Smooth muscle cell (in vitro differentiated cells): Measurements from ENCODE around the gene MVD. TPM values are rescaled to one million over a fixed set of nuclear protein-coding genes. Genes with fewer than 3 reads are reported as not detected.

ENCODE experiments used
- DNase-seq: peaks from one replicate; lab custom pipeline; 2025; ENCODE audit not compliant: unreplicated experiment; lab: John Stamatoyannopoulos, UW
- H2AFZ ChIP-seq: fragments of 200-600 bp; sonication (generic); 2 replicates; pipeline ENCODE4 v1.6.0; 2016; ENCODE audit warnings: antibody characterized with exemption, low read depth, mild to moderate bottlenecking
- H3F3A ChIP-seq: fragments of 200-600 bp; sonication (generic); 2 replicates; pipeline ENCODE4 v1.6.0; 2017; ENCODE audit warnings: antibody characterized with exemption, low read depth
- H3K27ac ChIP-seq: fragments of 200-600 bp; sonication (generic); 2 replicates; pipeline ENCODE4 v1.5.1; 2016; ENCODE audit warnings: low read depth, mild to moderate bottlenecking
- H3K27me3 ChIP-seq: fragments of 200-600 bp; sonication (generic); 2 replicates; pipeline ENCODE4 v1.6.1; 2016; ENCODE audit warnings: low read depth, mild to moderate bottlenecking
- H3K36me3 ChIP-seq: fragments of 200-600 bp; sonication (generic); 2 replicates; pipeline ENCODE4 v1.5.1; 2016; ENCODE audit warnings: low read depth
- H3K4me1 ChIP-seq: fragments of 200-600 bp; sonication (generic); 2 replicates; pipeline ENCODE4 v1.5.1; 2016; ENCODE audit warnings: low read depth
- H3K4me2 ChIP-seq: fragments of 200-600 bp; sonication (generic); 2 replicates; pipeline ENCODE4 v1.6.0; 2016; ENCODE audit warnings: mild to moderate bottlenecking
- H3K4me3 ChIP-seq: fragments of 200-600 bp; sonication (generic); 2 replicates; pipeline ENCODE4 v1.5.1; 2016; ENCODE audit warnings: mild to moderate bottlenecking
- H3K79me2 ChIP-seq: fragments of 200-600 bp; sonication (generic); 2 replicates; pipeline ENCODE4 v1.6.0; 2016; ENCODE audit warnings: low read depth, mild to moderate bottlenecking
- H3K9ac ChIP-seq: fragments of 200-600 bp; sonication (generic); 2 replicates; pipeline ENCODE4 v1.6.0; 2016; ENCODE audit warnings: low read depth
- H3K9me3 ChIP-seq: fragments of 200-600 bp; sonication (generic); replicated peaks from 2 replicates; pipeline ENCODE4 v1.5.1; 2016; ENCODE audit warnings: low read depth
- H4K20me1 ChIP-seq: fragments of 200-600 bp; sonication (generic); 2 replicates; pipeline ENCODE4 v1.6.0; 2016; ENCODE audit warnings: low read depth
- WGBS: methylation state at CpG from one replicate; pipeline ENCODE4 v1.1.7; 2016; ENCODE audit warnings: low lambda C conversion rate; 5-methylcytosine and 5-hydroxymethylcytosine counted together
- polyA plus RNA-seq: library from polyadenylated mRNA; unstranded; fragments of >200 nt; fragmentation: Nextera tagmentation; extraction: Ambion mirVana; gene quantifications from 2 replicates; pipeline ENCODE4 v1.2.1, GENCODE V29; 2016
- total RNA-seq: library from RNA; depleted of rRNA; stranded (reverse); fragments of >200 nt; gene quantifications from 2 replicates; pipeline ENCODE4 v1.2.3, GENCODE V29; 2014
- TF ChIP-seq, protein P1 (sequence below): fragments of 200-600 bp; sonication (generic); IDR thresholded peaks from 2 replicates; pipeline ENCODE4 v1.5.1; 2017; ENCODE audit warnings: borderline replicate concordance, mild to moderate bottlenecking, antibody characterized with exemption; ENCODE audit not compliant: insufficient read depth, poor library complexity, severe bottlenecking

The MVD gene
- total and polyA plus RNA-seq, 2 experiments from 2014 or later = 46.1 to 113 TPM

DNA sequence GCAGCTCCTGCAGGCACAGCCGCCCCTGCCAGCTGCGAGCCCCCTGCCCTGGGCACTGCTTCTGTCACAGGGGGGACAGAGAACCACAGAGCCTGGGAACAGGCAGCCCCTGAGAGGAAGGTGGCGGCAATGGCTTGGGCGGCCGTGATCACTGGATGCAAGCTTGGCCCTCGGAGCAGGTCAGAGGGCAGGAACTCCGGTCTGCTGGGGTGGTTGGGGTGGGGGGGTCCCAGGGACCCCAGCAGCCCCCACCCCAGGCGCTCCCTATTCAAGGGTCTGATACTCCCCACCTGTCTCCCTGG, 10.2 kb downstream of the MVD start:
- Histone ChIP-seq H3K36me3 (no peaks in the 10 kb centered on the region), H3K27me3 (no peaks in the 10 kb centered on the region), H4K20me1 (peaks cover 38% of the 10 kb centered on the region), H3K27ac (no peak overlapping the region), H3K9ac (no peak overlapping the region), H3K4me1 (peaks cover 5% of the 10 kb centered on the region), H2AFZ (no peak overlapping the region), H3K4me3 (no peak overlapping the region), H3K4me2 (no peak overlapping the region), H3F3A (no peaks in the 10 kb centered on the region), H3K79me2 (no peaks in the 10 kb centered on the region), H3K9me3 (no peaks in the 10 kb centered on the region)
- 93% methylated on average over 4 of the region's 8 CpGs for WGBS
- TF ChIP-seq, protein P1, sequence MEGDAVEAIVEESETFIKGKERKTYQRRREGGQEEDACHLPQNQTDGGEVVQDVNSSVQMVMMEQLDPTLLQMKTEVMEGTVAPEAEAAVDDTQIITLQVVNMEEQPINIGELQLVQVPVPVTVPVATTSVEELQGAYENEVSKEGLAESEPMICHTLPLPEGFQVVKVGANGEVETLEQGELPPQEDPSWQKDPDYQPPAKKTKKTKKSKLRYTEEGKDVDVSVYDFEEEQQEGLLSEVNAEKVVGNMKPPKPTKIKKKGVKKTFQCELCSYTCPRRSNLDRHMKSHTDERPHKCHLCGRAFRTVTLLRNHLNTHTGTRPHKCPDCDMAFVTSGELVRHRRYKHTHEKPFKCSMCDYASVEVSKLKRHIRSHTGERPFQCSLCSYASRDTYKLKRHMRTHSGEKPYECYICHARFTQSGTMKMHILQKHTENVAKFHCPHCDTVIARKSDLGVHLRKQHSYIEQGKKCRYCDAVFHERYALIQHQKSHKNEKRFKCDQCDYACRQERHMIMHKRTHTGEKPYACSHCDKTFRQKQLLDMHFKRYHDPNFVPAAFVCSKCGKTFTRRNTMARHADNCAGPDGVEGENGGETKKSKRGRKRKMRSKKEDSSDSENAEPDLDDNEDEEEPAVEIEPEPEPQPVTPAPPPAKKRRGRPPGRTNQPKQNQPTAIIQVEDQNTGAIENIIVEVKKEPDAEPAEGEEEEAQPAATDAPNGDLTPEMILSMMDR = no peak
- no peak for DNase-seq

DNA sequence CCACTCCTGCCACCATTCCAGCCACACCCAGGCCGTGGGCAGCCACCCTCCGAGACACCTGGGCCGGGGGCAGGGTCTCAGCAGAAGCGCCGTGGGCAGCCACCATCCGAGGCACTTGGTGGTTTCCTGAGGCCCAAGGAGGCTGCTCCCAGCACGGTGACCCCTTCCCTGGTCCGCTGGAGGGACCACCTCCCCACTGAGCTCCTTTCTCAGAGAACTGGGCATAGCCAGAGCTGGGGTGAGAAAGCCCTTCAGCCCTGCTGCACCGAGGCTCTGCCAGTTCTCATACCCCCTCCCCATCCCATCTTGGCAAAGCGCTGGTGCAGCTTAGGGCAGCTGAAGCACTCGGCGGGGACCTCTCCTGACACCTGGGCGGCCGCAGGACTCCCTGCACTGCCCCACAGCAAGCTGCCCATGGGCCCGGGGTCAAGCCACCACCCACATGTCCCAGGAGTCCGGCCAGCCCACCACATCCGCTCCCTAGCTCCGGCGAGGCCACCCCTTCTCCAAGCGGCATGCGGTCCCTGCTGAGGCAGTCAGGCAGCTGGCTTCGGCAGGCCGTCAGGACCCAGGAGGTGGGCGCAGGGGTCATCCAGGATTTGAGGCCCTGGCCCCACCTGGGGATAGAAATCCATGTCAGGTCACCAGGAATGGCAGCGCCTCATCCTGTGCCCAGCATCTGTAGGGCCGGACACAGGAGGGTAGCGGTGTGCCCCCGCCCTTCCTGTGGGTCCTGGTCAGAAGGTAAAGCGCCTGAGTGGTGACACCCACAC, 10.7 kb downstream of the MVD start:
- Histone ChIP-seq H3K27ac (peak overlapping the region; percentile 9), H3K4me2 (no peak overlapping the region), H4K20me1 (peaks cover 38% of the 10 kb centered on the region), H3K79me2 (no peaks in the 10 kb centered on the region), H3F3A (no peaks in the 10 kb centered on the region), H2AFZ (no peak overlapping the region), H3K27me3 (no peaks in the 10 kb centered on the region), H3K9ac (no peak overlapping the region), H3K4me1 (peaks cover 5% of the 10 kb centered on the region), H3K36me3 (no peaks in the 10 kb centered on the region), H3K9me3 (no peaks in the 10 kb centered on the region), H3K4me3 (no peak overlapping the region)
- WGBS = 92% methylated on average over 29 of the region's 29 CpGs
- no peak for DNase-seq
- TF ChIP-seq, protein P1 = no peak

DNA sequence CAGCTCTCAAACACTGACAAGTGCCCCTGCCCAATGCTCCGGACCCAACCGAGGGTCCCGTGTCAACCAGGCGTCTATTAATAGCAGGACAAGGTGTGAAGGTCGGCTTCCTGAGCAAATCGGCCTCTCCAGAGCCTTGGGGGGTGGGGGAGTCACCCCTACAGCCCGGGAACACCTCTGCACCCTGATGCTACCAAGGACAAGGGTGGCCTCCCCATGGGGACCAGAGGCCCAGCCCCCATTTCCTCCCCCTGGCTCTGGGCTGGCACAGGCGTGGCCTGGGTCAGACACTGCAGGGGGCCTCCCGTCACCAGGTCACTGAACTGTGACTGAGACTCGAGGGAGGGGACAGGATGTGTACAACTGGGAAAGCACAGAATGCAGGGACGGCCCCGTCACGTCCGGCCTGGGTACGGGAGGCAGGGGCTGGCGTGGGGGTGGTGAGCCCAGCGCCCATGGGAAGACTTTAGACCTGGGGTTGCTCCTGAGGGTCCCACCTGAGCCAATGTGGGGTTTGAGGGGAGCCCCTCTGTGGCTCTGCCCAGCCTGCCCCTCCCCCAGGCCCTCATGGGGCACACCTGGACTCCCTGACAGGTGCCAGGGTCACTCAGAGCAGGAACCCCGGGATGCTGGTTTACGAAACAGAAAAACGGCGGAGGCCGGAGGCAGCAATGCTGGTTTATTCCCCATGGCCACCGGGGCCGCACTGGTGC, 11.5 kb downstream of the MVD start:
- 53% methylated on average over 24 of the region's 24 CpGs for WGBS
- H3K36me3 ChIP-seq = no peaks in the 10 kb centered on the region
- peaks cover 34% of the 10 kb centered on the region for H4K20me1 ChIP-seq
- no peak for DNase-seq
- no peaks in the 10 kb centered on the region for H3K27me3 ChIP-seq
- H3K4me2 ChIP-seq = peak overlapping the region; percentile 99
- peaks cover 5% of the 10 kb centered on the region for H3K4me1 ChIP-seq
- H3K4me3 ChIP-seq = peak overlapping the region; percentile 92
- no peaks in the 10 kb centered on the region for H3K9me3 ChIP-seq
- H3F3A ChIP-seq = no peaks in the 10 kb centered on the region
- peak overlapping the region; percentile 75 for H3K9ac ChIP-seq
- no peaks in the 10 kb centered on the region for H3K79me2 ChIP-seq
- peak overlapping the region; percentile 9 for H3K27ac ChIP-seq
- TF ChIP-seq, protein P1 = no peak
- no peak overlapping the region for H2AFZ ChIP-seq
